Esophagus (tissue), 2 donors: ENCODE results near the gene TLR2. TPM values are rescaled to one million over a fixed set of nuclear protein-coding genes. Genes with fewer than 3 reads are reported as not detected.

Experiments used
- H3K27ac ChIP-seq, 2 donors: one replicate each; pipeline ENCODE4 v1.5.1; 2013; ENCODE audit warnings: low read depth in 2 of 2, mild to moderate bottlenecking in 2 of 2, inconsistent platforms in 1 of 2, low read length in 1 of 2, moderate library complexity in 1 of 2
- H3K27me3 ChIP-seq, 2 donors: one replicate each; pipeline ENCODE4 v1.6.1; 2013; ENCODE audit warnings: low read length in 2 of 2, control low read depth in 1 of 2, mild to moderate bottlenecking in 1 of 2; ENCODE audit not compliant: insufficient read depth in 2 of 2, control insufficient read depth in 1 of 2
- H3K36me3 ChIP-seq, 2 donors: one replicate each; pipeline ENCODE4 v1.6.1; 2013; ENCODE audit warnings: low read length in 1 of 2; ENCODE audit not compliant: control insufficient read depth in 2 of 2, insufficient read depth in 2 of 2
- H3K4me1 ChIP-seq, 2 donors: one replicate each; pipeline ENCODE4 v1.6.1; 2013; ENCODE audit warnings: low read length in 1 of 2; ENCODE audit not compliant: control insufficient read depth in 2 of 2, insufficient read depth in 2 of 2
- H3K4me3 ChIP-seq, 2 donors: one replicate each; pipeline ENCODE4 v1.5.1; 2013; ENCODE audit warnings: low read length in 2 of 2, mild to moderate bottlenecking in 2 of 2, low read depth in 1 of 2, moderate library complexity in 1 of 2
- H3K9me3 ChIP-seq, 2 donors: one replicate each; pipeline ENCODE4 v1.6.1; 2013; ENCODE audit warnings: mild to moderate bottlenecking in 2 of 2, low read depth in 1 of 2, low read length in 1 of 2, moderate library complexity in 1 of 2; ENCODE audit not compliant: control insufficient read depth in 2 of 2, insufficient read depth in 1 of 2
- WGBS, 2 donors: extraction: QIAGEN DNeasy Blood & Tissue Kit; methylation state at CpG; one replicate each; pipeline ENCODE4 v1.1.7; 2013; 5-methylcytosine and 5-hydroxymethylcytosine counted together
- polyA plus RNA-seq, 2 donors: library from polyadenylated mRNA; stranded (reverse); fragments of 200-250 nt; gene quantifications; one replicate each; pipeline ENCODE4 v1.2.3, GENCODE V29; 2013
- donor health status: healthy with polysubstance abuse.
- donor health status: Bipolar disorder and iron deficiency.

Gene TLR2
- polyA plus RNA-seq, 2 donors, result 1.6 to 1.9 TPM

GRCh38 chr4:153741541-153741940, 57.5 kb downstream of the TLR2 start:
- peaks cover 0 to 4% of the 10 kb centered on the region in 2 donors for H3K9me3 ChIP-seq
- H3K4me3 ChIP-seq, result no peak overlapping the region
- no peaks in the 10 kb centered on the region for H3K27me3 ChIP-seq
- H3K36me3 ChIP-seq, result no peaks in the 10 kb centered on the region
- H3K27ac ChIP-seq, result no peak overlapping the region
- 79 to 84% methylated on average over 2 of the region's 2 CpGs for WGBS, 2 donors
- H3K4me1 ChIP-seq, result no peaks in the 10 kb centered on the region

- Histone ChIP-seq H3K27me3 (no peaks in the 10 kb centered on the region), H3K4me3 (no peak overlapping the region), H3K27ac (no peak overlapping the region), H3K4me1 (no peaks in the 10 kb centered on the region), H3K9me3 (peaks cover 0 to 4% of the 10 kb centered on the region in 2 donors), H3K36me3 (no peaks in the 10 kb centered on the region)
Measured at GRCh38 chr4:153745651-153746050, 61.6 kb downstream of the TLR2 start.

- Histone ChIP-seq H3K36me3 (no peaks in the 10 kb centered on the region), H3K4me1 (no peaks in the 10 kb centered on the region), H3K27me3 (no peaks in the 10 kb centered on the region), H3K27ac (no peak overlapping the region), H3K4me3 (no peak overlapping the region), H3K9me3 (no peaks in the 10 kb centered on the region)
- WGBS, 2 donors, result 81 to 86% methylated on average over 4 of the region's 4 CpGs
Measured at GRCh38 chr4:153747406-153747955, 63.4 kb downstream of the TLR2 start.

GRCh38 chr4:153748378-153748777, 64.3 kb downstream of the TLR2 start:
- H3K4me1 ChIP-seq, result no peaks in the 10 kb centered on the region
- H3K4me3 ChIP-seq, result no peak overlapping the region
- H3K9me3 ChIP-seq, result no peaks in the 10 kb centered on the region
- H3K36me3 ChIP-seq, result no peaks in the 10 kb centered on the region
- 32 to 63% methylated on average over 6 of the region's 6 CpGs for WGBS, 2 donors
- H3K27me3 ChIP-seq, result no peaks in the 10 kb centered on the region
- peak overlapping the region; percentile 18 to 70 for H3K27ac ChIP-seq

- no peaks in the 10 kb centered on the region for H3K4me1 ChIP-seq
- 35 to 36% methylated on average over 5 of the region's 5 CpGs for WGBS, 2 donors
- H3K9me3 ChIP-seq, result no peaks in the 10 kb centered on the region
- H3K27me3 ChIP-seq, result no peaks in the 10 kb centered on the region
- no peaks in the 10 kb centered on the region for H3K36me3 ChIP-seq
- H3K4me3 ChIP-seq, result no peak overlapping the region
- H3K27ac ChIP-seq, result no peak overlapping the region
Measured at GRCh38 chr4:153750197-153750817, 66.2 kb downstream of the TLR2 start.

GRCh38 chr4:153755186-153755585, 71.1 kb downstream of the TLR2 start:
- no peak overlapping the region for H3K27ac ChIP-seq
- 73% methylated on average over 2 of the region's 2 CpGs for WGBS, 2 donors

More at GRCh38 chr4:153755186-153755585, 71.1 kb downstream of the TLR2 start:
- Histone ChIP-seq H3K4me3 (no peak overlapping the region), H3K4me1 (no peaks in the 10 kb centered on the region), H3K36me3 (no peaks in the 10 kb centered on the region), H3K27me3 (no peaks in the 10 kb centered on the region), H3K9me3 (no peaks in the 10 kb centered on the region)

Other genes starting within 250 kb of the TLR2 start
- gene TMEM131L, start 217.9 kb upstream of the TLR2 start, polyA plus RNA-seq, result 1 to 10 TPM; 3.4 to 4.0 TPM
- under 1 TPM; 0.06 to 0.12 TPM for gene RNF175, start 75.7 kb downstream of the TLR2 start, polyA plus RNA-seq
- 10 to 100 TPM in 1 of 2 donors, 1 to 10 TPM in 1; 5.0 to 16.4 TPM for gene SFRP2, start 104.8 kb downstream of the TLR2 start, polyA plus RNA-seq